NCI-H226 (cell line): ENCODE measurements around the gene PDRG1.
"Not testable (repeated sequence)": the region's sequence is repeated elsewhere in the genome, so short reads cannot be mapped to it uniquely, and the experiment has no call there.

Experiments
- DNase-seq: peaks from one replicate; pipeline ENCODE4 v3.0.0-alpha.2; 2015

PDRG1 gene

GRCh38 chr20:31966991-31967655 lies 15.3 kb upstream of the PDRG1 start:
- DNase-seq, result no peak

- DNase-seq, result no peak
Measured at GRCh38 chr20:31963889-31964288, 12.0 kb upstream of the PDRG1 start.

GRCh38 chr20:31962761-31963160 lies 10.9 kb upstream of the PDRG1 start:
- DNase-seq, result no peak

GRCh38 chr20:31956556-31957526 lies 5.0 kb upstream of the PDRG1 start:
- DNase-seq, result no peak

GRCh38 chr20:31954500-31954899 lies 2.7 kb upstream of the PDRG1 start:
- DNase-seq, result no peak

GRCh38 chr20:31953556-31954148 lies 1.8 kb upstream of the PDRG1 start:
- no peak for DNase-seq

GRCh38 chr20:31951203-31951529 lies 680 bp downstream of the PDRG1 start:
- no peak for DNase-seq

- DNase-seq, result no peak
Measured at GRCh38 chr20:31949877-31950646, 1.8 kb downstream of the PDRG1 start.

- DNase-seq, result no peak
Measured at GRCh38 chr20:31948008-31948407, 3.8 kb downstream of the PDRG1 start.

GRCh38 chr20:31945785-31946184 lies 6.1 kb downstream of the PDRG1 start:
- DNase-seq, result no peak

- DNase-seq, result no peak
Measured at GRCh38 chr20:31945319-31945718, 6.5 kb downstream of the PDRG1 start.

- no peak for DNase-seq
Measured at GRCh38 chr20:31943052-31943471, 8.8 kb downstream of the PDRG1 start.

GRCh38 chr20:31939661-31940060 lies 12.2 kb downstream of the PDRG1 start:
- no peak for DNase-seq

- no peak for DNase-seq
Measured at GRCh38 chr20:31937820-31938219, 14.0 kb downstream of the PDRG1 start.

- no peak for DNase-seq
Measured at GRCh38 chr20:31936420-31936819, 15.4 kb downstream of the PDRG1 start.

- DNase-seq, result no peak
Measured at GRCh38 chr20:31934968-31935764, 16.7 kb downstream of the PDRG1 start.

- DNase-seq, result no peak
Measured at GRCh38 chr20:31934491-31934890, 17.4 kb downstream of the PDRG1 start.

GRCh38 chr20:31933698-31934097 lies 18.1 kb downstream of the PDRG1 start:
- DNase-seq, result no peak

GRCh38 chr20:31930779-31931178 lies 21.1 kb downstream of the PDRG1 start:
- no peak for DNase-seq

- DNase-seq, result not testable (repeated sequence)
Measured at GRCh38 chr20:31929631-31930030, 22.2 kb downstream of the PDRG1 start.

- no peak for DNase-seq
Measured at GRCh38 chr20:31927627-31928159, 24.2 kb downstream of the PDRG1 start.

- no peak for DNase-seq
Measured at GRCh38 chr20:31926493-31926892, 25.4 kb downstream of the PDRG1 start.
